GM21576 (cell line): ENCODE measurements around the gene ACAD8.
"Not testable (repeated sequence)": the region's sequence is repeated elsewhere in the genome, so short reads cannot be mapped to it uniquely, and the experiment has no call there.

Experiments
- ATAC-seq: cut with Tn5 transposase; IDR thresholded peaks from one replicate; pipeline ENCODE4 v1.9.1; 2021; ENCODE audit warnings: mild to moderate bottlenecking, moderate library complexity; ENCODE audit not compliant: unreplicated experiment

Gene ACAD8

DNA sequence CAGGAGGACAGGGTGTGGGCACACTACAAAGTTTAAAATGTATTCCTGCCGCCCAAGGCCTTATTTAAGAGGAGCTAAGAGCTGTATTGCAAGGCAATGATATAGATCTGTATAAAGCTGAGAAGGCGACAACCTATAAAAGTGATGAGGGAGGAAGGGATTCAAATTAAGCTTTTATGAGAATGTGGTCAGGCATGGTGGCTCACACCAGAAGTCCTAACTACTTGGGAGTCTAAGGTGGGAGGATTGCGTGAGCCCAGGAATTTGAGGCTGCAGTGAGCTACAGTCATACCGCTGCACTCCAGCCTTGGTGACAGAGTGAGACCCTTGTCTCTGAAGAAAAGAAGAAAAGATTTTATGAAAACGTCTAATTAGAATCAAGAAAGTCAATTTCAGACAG is 13.1 kb downstream of the ACAD8 start:
- no peak for ATAC-seq

- no peak for ATAC-seq
These were observed 13.5 kb downstream of the ACAD8 start for GRCh38 chr11:134266841-134267251.

DNA sequence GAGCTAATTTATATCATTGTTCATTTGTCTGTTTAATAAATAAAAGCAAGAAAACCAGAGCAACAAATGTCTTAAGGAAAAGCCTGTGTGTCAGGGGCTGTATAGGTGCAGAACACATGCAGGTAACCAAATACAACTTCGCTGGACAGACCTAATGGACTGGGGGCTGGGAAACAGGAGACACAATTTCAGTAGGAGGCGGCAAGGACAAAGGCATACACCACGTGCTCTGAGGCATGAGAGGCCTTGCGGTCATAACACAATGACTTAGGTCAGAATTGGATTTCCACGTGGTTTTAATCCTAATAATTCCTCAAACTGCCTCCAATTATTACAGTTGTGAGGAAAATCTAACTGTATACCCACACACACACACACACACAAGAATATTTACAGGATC is 14.1 kb downstream of the ACAD8 start:
- ATAC-seq = no peak

GRCh38 chr11:134267966-134268365 is 14.6 kb downstream of the ACAD8 start:
- ATAC-seq = no peak

DNA sequence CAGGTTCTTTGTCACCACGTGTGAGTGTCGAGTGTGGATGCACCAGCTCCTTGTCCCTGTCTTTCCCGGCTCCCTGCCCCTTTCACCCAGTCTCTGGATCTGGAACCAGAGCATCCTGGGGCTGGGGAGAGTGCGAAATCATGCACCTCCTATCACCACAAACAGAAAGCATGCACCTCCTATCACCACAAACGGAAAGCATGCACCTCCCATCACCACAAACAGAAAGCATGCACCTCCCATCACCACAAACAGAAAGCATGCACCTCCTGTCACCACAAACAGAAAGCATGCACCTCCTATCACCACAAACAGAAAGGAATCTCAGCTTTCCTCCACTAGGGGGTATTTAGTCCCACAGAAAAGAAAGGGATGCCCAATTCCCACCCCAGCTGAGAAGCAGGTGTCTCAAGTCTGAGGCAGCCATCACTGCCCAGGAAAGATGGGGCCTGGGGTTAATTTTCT is 16.9 kb downstream of the ACAD8 start:
- ATAC-seq = no peak

DNA sequence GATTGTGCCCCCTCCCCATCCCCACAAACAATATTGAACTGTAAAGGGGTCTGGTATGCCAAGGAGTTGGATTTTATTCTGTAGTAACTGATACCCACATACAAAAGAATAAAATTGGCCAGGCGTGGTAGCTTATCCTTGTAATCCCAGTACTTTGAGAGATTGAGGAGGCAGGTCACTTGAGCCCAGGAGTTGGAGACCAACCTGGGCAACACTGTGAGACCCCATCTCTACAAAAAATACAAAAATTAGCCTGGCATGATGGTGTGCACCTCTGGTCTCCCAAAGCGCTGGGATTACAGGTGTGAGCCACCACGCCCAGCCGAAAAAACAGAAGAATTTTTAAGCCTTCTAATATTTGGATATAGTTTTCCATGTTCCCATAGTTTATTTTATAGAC is 18.6 kb downstream of the ACAD8 start:
- ATAC-seq = no peak

DNA sequence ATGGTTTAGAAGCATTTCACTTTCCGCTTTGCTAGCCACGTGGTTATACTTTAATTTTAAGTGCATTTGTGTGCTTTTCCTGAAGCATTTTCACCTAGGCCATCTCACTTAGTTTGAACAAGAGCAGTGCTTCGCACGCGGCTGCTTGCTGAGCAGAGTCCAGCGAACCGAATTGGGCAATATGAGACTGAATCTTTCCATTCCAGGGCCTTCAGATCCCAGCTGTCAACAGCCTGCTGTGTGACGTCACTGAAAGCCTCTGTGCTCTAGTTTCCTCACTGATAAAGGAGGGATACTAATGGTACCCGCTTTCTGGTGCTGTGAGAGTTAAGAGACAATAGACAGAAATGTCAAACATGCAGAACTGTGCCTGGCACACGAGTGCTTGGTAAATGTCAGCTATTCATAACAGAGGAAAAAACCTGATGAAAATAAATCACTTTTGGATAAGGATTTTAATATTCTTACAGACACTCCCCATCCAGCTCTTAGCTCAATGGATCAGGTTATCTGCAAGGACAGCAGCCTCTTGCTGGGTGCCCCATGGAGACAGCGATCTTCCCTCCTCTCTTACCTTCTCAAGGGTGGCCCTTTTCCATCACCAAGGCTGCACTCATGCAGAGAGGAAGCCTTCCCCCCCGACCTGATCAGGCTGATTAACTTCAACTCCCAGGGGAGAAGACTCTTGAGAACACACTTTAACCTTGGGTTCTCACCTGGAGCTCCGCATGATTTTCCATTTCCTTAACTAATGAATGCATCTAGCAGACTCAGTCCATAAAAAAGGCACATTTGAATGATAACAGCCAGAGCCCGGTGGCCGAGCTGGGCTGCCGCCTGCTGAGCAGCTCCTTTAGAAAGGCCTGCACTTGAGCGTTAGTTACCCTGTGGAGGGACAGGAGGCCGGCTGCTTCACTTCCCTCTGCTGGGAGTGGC is 19.3 kb downstream of the ACAD8 start:
- ATAC-seq = no peak

GRCh38 chr11:134273317-134273712 is 19.9 kb downstream of the ACAD8 start:
- no peak for ATAC-seq

DNA sequence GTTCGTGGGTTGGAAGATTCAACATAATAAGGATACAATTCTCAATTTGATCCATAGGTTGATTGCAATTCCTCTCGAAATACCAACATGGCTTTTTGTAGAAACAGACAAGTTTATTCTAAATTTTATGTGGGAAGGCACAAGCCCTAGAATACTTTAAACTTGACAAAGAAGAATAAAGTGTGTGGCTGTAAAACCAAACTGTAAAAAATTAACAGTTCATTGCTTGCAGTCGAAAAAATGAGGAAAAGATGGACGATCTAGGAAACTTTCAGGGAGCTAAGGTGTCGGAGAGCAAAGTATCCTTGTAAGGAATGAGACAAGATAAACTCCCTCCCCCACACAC is 21.8 kb downstream of the ACAD8 start:
- no peak for ATAC-seq

- peak; percentile 66 for ATAC-seq
These were observed 22.4 kb downstream of the ACAD8 start, which contains the start of gene GLB1L3 for GRCh38 chr11:134275534-134276395. Gene GLB1L3, plus strand, starts transcription at chr11:134276379. Its CDS starts 362 bp downstream, at chr11:134276741.

GRCh38 chr11:134276396-134277182 is 23.2 kb downstream of the ACAD8 start:
- ATAC-seq = peak; percentile 19

DNA sequence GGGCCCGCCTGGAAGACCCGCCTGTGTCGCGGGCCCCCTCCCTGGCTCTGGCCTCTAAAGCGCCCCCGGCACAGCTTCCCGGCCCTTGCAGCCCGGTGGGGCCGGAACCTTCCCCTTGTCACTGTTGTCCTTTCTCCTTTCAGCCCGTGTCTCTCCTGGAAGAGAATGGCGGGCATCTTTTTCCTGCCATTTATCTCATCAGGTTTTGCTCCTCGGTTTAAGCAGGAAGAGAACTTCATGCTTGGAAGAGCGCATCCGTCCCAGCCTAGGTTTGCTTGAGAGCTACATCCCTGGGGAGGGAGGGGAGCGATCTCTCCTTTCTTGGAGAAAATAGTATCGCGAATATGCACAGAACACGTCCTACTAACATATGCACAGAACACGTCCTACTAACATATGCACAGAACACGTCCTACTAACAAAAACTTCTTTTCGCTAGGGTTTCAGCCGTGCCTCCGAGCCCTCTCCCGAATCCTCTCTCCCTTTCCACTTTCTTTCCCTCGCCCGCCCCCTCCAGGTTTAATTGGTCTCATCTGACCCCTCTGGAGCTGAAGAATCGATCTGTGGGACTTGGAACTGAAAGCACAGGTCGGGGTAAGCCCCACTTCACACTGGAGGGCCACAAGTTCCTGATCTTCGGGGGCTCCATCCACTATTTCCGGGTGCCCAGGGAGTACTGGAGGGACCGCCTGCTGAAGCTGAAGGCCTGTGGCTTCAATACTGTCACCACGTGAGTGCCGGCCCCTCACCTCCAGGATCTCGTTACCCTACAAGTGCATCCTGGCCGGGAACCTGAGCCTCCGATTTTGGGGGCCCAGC is 24.0 kb downstream of the ACAD8 start:
- ATAC-seq = no peak

DNA sequence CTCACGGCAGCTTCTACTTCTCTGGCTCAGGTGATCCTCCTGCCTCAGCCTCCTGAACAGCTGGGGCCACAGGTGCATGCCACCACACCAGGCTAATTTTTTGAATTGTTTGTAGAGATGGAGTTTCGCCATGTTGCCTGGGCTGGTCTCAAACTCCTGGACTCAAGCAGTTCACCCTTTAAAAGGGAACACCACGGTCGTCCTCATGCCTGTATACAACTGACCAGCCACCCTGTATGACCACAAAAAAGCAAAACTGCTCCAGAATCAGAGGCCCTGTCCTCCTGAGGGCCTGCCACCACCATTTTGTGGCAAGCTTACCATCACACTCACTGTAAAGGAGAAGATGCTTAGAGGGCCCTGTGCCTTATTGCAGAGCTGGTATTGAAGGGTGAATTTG is 25.0 kb downstream of the ACAD8 start:
- ATAC-seq = no peak

DNA sequence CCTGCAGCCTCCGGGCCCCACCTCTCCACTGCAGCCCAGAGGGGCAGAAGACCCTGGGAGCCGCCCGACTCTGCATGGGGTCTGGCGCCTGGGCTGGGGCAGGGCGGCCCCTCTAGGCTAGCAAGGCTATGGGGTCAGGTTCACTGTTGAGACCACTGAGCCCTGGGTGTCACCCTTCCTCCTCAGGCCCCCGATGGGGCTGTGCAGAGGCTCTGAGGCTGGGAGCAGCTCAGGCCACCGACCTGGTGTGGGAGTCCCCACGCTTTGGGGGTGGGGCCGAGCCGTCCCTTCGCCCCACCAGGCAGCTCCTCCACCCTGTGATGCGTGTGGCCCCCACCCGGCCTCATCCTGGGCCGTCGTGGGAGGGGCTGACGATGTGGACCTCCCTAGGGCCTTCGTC is 28.3 kb downstream of the ACAD8 start:
- not testable (repeated sequence) for ATAC-seq

- ATAC-seq = no peak
These were observed 29.0 kb downstream of the ACAD8 start for GRCh38 chr11:134282121-134283045.

DNA sequence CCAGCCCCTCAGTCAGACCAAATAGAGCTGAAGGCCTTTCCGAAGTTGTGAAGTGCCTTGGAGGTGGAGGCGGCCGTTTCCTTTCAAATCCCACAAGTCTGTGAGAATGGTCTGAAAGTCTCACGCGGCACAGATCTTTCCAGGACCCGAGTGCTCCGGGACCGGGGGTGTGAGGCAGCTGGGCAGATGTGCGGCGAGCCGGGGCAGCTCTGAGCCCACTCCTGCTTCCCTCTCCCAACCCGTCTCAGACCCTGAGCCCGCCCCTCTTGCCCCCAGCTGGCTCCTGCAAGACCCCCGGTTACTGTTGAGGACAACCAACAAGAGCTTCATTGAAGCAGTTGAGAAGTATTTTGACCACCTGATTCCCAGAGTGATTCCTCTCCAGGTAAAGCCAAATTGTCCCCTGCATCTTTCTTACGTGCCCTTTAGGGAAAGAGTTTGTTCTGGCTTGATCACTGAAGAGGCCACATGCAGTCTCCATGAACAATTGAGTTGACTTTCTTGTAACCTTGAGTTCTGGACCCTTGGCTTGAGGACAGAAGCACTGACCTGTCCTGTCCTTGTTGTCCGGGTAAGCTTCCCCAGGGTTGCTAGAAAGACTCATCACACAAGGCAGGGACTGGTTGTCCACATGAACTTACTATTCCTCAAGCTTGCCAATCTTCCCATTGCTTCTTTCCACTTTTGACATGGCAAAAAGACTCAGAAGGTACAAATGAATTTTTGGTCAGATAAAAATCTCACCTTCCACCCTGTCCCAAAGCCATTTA is 30.3 kb downstream of the ACAD8 start:
- no peak for ATAC-seq

DNA sequence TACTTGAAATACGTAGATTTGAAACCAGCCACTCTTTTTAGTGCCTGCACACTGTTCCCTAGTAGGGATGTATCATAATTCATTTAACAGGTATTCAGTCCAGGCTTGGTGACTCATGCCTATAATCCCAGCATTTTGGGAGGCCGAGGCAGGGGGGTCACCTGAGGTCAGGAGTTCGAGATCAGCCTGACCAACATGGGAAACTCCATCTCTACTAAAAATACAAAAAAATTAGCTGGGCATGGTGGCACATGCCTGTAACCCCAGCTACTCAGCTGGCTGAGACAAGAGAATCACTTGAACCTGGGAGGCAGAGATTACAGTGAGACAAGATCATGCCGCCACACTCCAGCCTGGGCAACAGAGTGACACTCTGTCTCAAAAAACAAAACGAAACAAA is 31.0 kb downstream of the ACAD8 start:
- not testable (repeated sequence) for ATAC-seq

GRCh38 chr11:134287561-134287960 is 34.2 kb downstream of the ACAD8 start:
- no peak for ATAC-seq
